Measurements from ENCODE around the gene UCN3. TPM values are rescaled to one million over a fixed set of nuclear protein-coding genes. Genes with fewer than 3 reads are reported as not detected.

UCN3 gene
- total RNA-seq, 1 donor from 2014 or later = not detected

- Mint-ChIP-seq H3K4me3 (ENCODE audit: unreplicated experiment) (no peak overlapping the region), H3K27ac (ENCODE audit: unreplicated experiment) (no peak overlapping the region), H3K27me3 (ENCODE audit: unreplicated experiment) (no peaks in the 10 kb centered on the region), H3K4me1 (ENCODE audit: unreplicated experiment) (no peaks in the 10 kb centered on the region), H3K36me3 (ENCODE audit: low read depth, unreplicated experiment) (no peaks in the 10 kb centered on the region), H3K9me3 (ENCODE audit: unreplicated experiment) (no peaks in the 10 kb centered on the region)
- no peak for TF ChIP-seq CTCF (IDR thresholded peaks at IDR 0.05; ENCODE audit: unreplicated experiment)
- DNase-seq (ENCODE audit: low spot score) = no peak
Observed at GRCh38 chr10:5381187-5381586, 16.4 kb downstream of the UCN3 start.

GRCh38 chr10:5385224-5385623, 20.5 kb downstream of the UCN3 start:
- DNase-seq (ENCODE audit: low spot score) = no peak
- H3K27ac Mint-ChIP-seq (ENCODE audit: unreplicated experiment) = no peak overlapping the region

GRCh38 chr10:5387169-5387568, 22.4 kb downstream of the UCN3 start:
- no peaks in the 10 kb centered on the region for H3K4me1 Mint-ChIP-seq (ENCODE audit: unreplicated experiment)
- peaks cover 12% of the 10 kb centered on the region for H3K9me3 Mint-ChIP-seq (ENCODE audit: unreplicated experiment)
- H3K27ac Mint-ChIP-seq (ENCODE audit: unreplicated experiment) = no peak overlapping the region
- H3K27me3 Mint-ChIP-seq (ENCODE audit: unreplicated experiment) = no peaks in the 10 kb centered on the region
- DNase-seq (ENCODE audit: low spot score) = no peak
- TF ChIP-seq CTCF (IDR thresholded peaks at IDR 0.05; ENCODE audit: unreplicated experiment) = no peak
- no peak overlapping the region for H3K4me3 Mint-ChIP-seq (ENCODE audit: unreplicated experiment)
- peaks cover 16% of the 10 kb centered on the region for H3K36me3 Mint-ChIP-seq (ENCODE audit: low read depth, unreplicated experiment)

More at GRCh38 chr10:5385224-5385623, 20.5 kb downstream of the UCN3 start:
- TF ChIP-seq CTCF (IDR thresholded peaks at IDR 0.05; ENCODE audit: unreplicated experiment) = no peak
- H3K27me3 Mint-ChIP-seq (ENCODE audit: unreplicated experiment) = no peaks in the 10 kb centered on the region
- H3K9me3 Mint-ChIP-seq (ENCODE audit: unreplicated experiment) = peaks cover 6% of the 10 kb centered on the region
- H3K4me1 Mint-ChIP-seq (ENCODE audit: unreplicated experiment) = no peaks in the 10 kb centered on the region
- peaks cover 5% of the 10 kb centered on the region for H3K36me3 Mint-ChIP-seq (ENCODE audit: low read depth, unreplicated experiment)
- H3K4me3 Mint-ChIP-seq (ENCODE audit: unreplicated experiment) = no peak overlapping the region

- Mint-ChIP-seq H3K9me3 (ENCODE audit: unreplicated experiment) (peaks cover 12% of the 10 kb centered on the region), H3K4me1 (ENCODE audit: unreplicated experiment) (no peaks in the 10 kb centered on the region), H3K27me3 (ENCODE audit: unreplicated experiment) (peaks cover 3% of the 10 kb centered on the region), H3K36me3 (ENCODE audit: low read depth, unreplicated experiment) (peaks cover 16% of the 10 kb centered on the region), H3K27ac (ENCODE audit: unreplicated experiment) (no peak overlapping the region), H3K4me3 (ENCODE audit: unreplicated experiment) (no peak overlapping the region)
- DNase-seq (ENCODE audit: low spot score) = no peak
- TF ChIP-seq CTCF (IDR thresholded peaks at IDR 0.05; ENCODE audit: unreplicated experiment) = no peak
Observed at GRCh38 chr10:5390607-5391205, 25.9 kb downstream of the UCN3 start.

GRCh38 chr10:5391790-5392189, 27.0 kb downstream of the UCN3 start:
- no peak overlapping the region for H3K27ac Mint-ChIP-seq (ENCODE audit: unreplicated experiment)
- H3K9me3 Mint-ChIP-seq (ENCODE audit: unreplicated experiment) = peaks cover 12% of the 10 kb centered on the region
- no peak overlapping the region for H3K4me3 Mint-ChIP-seq (ENCODE audit: unreplicated experiment)
- H3K27me3 Mint-ChIP-seq (ENCODE audit: unreplicated experiment) = peaks cover 3% of the 10 kb centered on the region
- no peaks in the 10 kb centered on the region for H3K4me1 Mint-ChIP-seq (ENCODE audit: unreplicated experiment)
- H3K36me3 Mint-ChIP-seq (ENCODE audit: low read depth, unreplicated experiment) = peaks cover 16% of the 10 kb centered on the region
- TF ChIP-seq CTCF (IDR thresholded peaks at IDR 0.05; ENCODE audit: unreplicated experiment) = no peak
- DNase-seq (ENCODE audit: low spot score) = no peak
